A549 (cell line): ENCODE measurements around the gene ST14.

Source experiments
- CBX8 ChIP-seq: fragments of 200-600 bp; sonication (generic); IDR thresholded peaks from 2 replicates; pipeline ENCODE4 v1.6.1; 2016
- CTCF ChIP-seq: fragments of >200 bp; sonication (Bioruptor Twin); formaldehyde crosslinking; IDR thresholded peaks from 3 replicates; pipeline ENCODE4 v1.5.1; 2016
- MAX ChIP-seq: IDR thresholded peaks from 2 replicates; pipeline ENCODE4 v1.6.1; 2012
- POLR2A ChIP-seq: IDR thresholded peaks from 2 replicates; pipeline ENCODE4 v1.6.1; 2012; ENCODE audit warnings: mild to moderate bottlenecking, low read length
- USF2 ChIP-seq: fragments of 450-650 bp; IDR thresholded peaks from 2 replicates; pipeline ENCODE4 v1.6.1; 2014; ENCODE audit warnings: antibody characterized with exemption
- ZFP36 ChIP-seq: fragments of 450-650 bp; IDR thresholded peaks from 2 replicates; pipeline ENCODE4 v1.6.1; 2014; ENCODE audit warnings: borderline replicate concordance; ENCODE audit not compliant: partially characterized antibody

- TF ChIP-seq POLR2A (no peak), CTCF (no peak), USF2 (no peak), CBX8 (no peak), MAX (no peak), ZFP36 (no peak)
These were observed 51.6 kb downstream of the ST14 start for GRCh38 chr11:130211144-130211543.
